Measurements from ENCODE around the gene CYB5D1.
A peak's percentile ranks its signal among the peaks of the same experiment; 100 is the strongest.
"Not testable (repeated sequence)": the region's sequence is repeated elsewhere in the genome, so short reads cannot be mapped to it uniquely, and the experiment has no call there.

CYB5D1 gene

DNA sequence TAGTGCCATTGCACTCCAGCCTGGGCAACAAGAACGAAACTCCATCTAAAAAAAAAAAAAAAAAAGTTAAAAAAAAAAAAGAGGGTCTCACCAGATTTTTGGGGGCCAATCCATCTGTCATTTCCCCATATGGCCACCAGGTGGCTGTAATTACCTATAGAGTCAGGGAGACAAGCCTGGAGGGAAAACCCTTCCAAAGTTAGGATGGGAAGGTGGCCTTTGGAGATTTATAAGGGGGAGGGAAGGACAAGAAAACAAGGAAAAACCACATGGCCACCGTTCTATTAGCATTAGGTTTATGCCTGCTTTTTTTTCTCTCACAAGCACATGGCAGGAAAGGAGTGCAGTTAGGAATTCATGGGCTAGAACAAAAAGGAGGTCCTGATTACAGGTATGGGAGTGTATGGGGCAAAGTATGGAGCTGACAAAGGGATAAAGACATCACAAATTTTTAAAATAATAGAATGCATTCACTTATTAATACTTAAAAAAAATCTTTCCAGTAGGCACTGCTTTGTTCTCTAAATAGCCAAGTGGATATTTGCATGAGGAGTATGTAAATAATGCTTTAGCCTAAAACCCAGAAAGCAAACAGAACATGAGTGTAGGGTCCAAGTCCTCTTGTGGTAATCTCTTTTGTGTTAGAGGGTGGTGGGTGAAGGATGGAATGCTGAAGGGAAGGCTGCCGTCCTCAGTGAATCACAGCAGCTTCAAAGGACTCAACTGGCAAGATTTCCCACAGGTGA, 5.1 kb downstream of the CYB5D1 start:
- Histone ChIP-seq H3K27ac (no peak overlapping the region), H3K4me3 (no peak overlapping the region)
- DNase-seq (ENCODE audit: low spot score): peak; percentile 38
- TF ChIP-seq, protein P1, sequence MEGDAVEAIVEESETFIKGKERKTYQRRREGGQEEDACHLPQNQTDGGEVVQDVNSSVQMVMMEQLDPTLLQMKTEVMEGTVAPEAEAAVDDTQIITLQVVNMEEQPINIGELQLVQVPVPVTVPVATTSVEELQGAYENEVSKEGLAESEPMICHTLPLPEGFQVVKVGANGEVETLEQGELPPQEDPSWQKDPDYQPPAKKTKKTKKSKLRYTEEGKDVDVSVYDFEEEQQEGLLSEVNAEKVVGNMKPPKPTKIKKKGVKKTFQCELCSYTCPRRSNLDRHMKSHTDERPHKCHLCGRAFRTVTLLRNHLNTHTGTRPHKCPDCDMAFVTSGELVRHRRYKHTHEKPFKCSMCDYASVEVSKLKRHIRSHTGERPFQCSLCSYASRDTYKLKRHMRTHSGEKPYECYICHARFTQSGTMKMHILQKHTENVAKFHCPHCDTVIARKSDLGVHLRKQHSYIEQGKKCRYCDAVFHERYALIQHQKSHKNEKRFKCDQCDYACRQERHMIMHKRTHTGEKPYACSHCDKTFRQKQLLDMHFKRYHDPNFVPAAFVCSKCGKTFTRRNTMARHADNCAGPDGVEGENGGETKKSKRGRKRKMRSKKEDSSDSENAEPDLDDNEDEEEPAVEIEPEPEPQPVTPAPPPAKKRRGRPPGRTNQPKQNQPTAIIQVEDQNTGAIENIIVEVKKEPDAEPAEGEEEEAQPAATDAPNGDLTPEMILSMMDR (IDR thresholded peaks at IDR 0.05): no peak

DNA sequence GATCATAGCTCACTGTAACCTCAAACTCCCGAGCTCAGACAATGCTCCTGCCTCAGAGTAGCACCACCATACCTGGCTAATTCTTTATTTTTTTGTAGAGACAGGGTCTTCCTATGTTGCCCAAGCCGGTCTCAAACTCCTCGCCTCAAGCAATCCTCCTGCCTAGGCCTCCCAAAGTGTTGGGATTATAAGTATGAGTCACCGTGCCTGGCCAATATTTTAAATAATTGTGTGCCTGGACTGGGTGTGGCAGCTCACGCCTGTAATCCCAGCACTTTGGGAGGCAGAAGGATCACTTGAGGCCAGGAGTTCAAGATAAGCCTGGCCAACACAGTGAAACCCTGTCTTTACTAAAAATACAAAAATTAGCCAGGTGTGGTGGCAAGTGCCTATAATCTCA, 6.6 kb downstream of the CYB5D1 start:
- H3K27ac ChIP-seq; DNase-seq (ENCODE audit: low spot score); H3K4me3 ChIP-seq: not testable (repeated sequence)

DNA sequence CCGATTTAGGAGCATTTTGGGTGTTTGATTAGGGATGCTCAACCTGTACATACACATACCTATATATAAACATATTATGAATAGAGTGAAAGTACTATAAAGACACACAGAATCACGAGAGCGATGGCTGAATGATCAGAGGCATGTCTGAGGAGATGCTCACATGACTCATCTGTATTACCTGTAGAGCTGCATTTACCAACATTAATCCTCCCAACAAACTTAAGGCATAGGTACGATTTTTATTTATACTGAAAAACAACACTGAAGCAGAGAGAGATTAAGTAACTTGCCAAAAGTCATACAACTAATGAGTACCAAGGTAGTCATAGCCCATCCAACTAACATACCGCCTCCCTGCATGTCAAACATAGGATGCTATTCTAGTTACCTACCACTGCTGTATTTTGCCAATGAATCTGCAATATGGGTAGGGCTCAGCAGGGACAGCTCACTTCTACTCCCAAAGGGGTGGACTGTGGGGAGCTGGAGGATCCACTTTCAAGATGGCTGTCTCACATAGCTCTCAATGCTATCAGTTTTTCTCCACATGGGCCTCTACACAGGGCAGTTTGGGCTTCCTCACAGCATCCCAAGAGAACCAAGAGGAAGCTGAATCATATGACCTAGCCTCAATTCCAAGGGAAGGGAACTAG, 7.3 kb downstream of the CYB5D1 start:
- peak; percentile 40 for DNase-seq (ENCODE audit: low spot score)
- TF ChIP-seq, protein P1 (IDR thresholded peaks at IDR 0.05): no peak
- H3K4me3 ChIP-seq: no peak overlapping the region
- no peak overlapping the region for H3K27ac ChIP-seq

DNA sequence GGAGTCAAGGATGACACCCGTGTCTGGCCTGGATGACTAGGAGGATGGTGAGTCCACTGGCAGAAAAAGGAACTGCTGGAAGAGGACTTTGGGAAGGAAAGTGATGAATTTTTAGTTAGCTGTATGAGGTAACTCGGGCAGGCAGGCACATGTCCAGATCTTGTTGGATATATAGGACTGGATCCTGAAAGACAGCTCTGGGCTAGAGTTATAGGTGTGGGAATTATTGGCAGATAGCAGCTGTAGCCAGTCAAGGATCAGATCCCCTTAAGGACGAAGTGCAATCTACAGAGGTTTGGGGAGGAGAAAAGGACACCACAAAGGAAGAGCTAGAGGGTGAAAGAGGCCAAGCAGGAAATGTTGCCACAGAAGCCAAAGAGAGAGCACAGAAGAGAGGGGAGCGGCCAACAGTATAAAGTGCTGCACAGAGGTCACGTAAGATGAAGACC, 10.1 kb downstream of the CYB5D1 start:
- TF ChIP-seq, protein P1 (IDR thresholded peaks at IDR 0.05): no peak
- H3K4me3 ChIP-seq: no peak overlapping the region
- no peak overlapping the region for H3K27ac ChIP-seq
- peak; percentile 33 for DNase-seq (ENCODE audit: low spot score)

DNA sequence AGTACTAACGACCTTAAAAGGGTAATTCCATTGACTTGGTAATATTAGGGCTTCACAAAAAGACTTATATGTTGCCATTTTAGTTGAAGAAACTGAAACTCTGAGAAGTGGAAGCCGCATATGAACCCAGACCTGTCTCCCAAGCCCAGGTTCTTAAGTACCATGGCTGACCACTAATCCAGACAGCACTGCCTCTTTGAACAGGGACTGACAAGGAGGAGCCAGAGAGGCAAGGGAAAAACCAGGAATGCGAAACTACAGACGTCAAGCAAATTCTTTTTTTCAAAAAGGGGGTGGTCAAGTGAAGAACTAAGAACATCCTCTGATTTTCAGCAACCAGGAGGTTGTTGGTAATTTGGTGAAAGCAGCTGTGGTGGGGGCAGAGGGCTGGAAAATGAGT, 15.2 kb downstream of the CYB5D1 start:
- peak; percentile 17 for DNase-seq (ENCODE audit: low spot score)
- no peak overlapping the region for H3K27ac ChIP-seq
- TF ChIP-seq, protein P1 (IDR thresholded peaks at IDR 0.05): no peak
- no peak overlapping the region for H3K4me3 ChIP-seq

DNA sequence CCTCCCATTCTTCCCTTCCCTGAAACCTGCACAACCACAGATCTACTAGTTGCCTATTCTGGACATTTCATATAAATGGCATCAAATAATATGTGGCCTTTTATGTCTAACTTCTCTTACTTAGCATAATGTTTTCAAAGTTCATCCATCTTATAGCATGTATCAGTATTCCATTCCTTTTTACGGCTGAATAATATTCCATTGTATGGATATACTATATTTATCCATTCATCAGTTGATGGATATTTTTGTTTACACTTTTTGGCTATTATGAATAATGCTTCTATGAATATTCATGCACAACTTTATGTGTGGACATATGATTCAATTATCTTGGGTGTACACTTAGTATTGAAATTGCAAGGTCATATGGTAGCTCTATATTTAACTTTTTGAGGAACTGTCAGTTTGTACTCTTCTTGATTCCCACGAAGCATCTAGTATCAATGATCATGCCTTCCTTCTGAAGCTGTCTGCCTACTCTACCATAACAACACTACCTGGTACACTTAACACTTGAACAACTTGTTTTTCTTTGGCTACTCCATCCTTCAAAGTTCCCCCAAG, 18.1 kb downstream of the CYB5D1 start:
- H3K4me3 ChIP-seq: no peak overlapping the region
- TF ChIP-seq, protein P1 (IDR thresholded peaks at IDR 0.05): no peak
- DNase-seq (ENCODE audit: low spot score): no peak
- no peak overlapping the region for H3K27ac ChIP-seq

DNA sequence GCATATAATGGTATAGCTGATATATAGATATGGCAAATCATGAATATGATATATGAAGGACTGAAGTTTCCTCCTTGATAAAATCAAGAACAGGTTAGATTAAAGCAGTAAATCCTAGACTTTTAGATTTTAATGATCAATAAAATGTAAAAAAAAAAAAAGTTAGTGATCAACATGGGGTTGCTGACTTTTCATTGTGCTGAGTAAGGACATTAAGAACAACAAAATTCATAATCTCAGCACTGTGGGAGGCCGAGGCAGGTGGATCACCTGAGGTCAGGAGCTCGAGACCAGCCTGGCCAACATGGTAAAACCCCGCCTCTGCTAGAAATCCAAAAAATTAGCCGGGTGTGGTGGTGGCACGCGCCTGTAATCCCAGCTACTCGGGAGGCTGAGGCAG, 20.4 kb downstream of the CYB5D1 start:
- Histone ChIP-seq H3K27ac (no peak overlapping the region), H3K4me3 (no peak overlapping the region)
- peak; percentile 7 for DNase-seq (ENCODE audit: low spot score)
- TF ChIP-seq, protein P1 (IDR thresholded peaks at IDR 0.05): no peak
